Activated T-helper 1 cell treated with Interleukin-2 at 50 U/mL for 16 hours (primary cell): ENCODE results near the gene SAA1.
"Not testable (repeated sequence)": the region's sequence is repeated elsewhere in the genome, so short reads cannot be mapped to it uniquely, and the experiment has no call there.

Experiments
- DNase-seq: peaks from one replicate; pipeline ENCODE4 v3.0.0-alpha.2; 2020; ENCODE audit warnings: low read depth

Gene SAA1

DNA sequence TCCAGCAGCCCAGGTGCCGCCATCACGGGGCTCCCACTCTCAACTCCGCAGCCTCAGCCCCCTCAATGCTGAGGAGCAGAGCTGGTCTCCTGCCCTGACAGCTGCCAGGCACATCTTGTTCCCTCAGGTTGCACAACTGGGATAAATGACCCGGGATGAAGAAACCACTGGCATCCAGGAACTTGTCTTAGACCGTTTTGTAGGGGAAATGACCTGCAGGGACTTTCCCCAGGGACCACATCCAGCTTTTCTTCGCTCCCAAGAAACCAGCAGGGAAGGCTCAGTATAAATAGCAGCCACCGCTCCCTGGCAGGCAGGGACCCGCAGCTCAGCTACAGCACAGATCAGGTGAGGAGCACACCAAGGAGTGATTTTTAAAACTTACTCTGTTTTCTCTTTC, at the start of gene SAA1:
SAA1 (plus strand) TSS at position 316 of the 400 bp plus-strand sequence. CDS start 624 bp downstream, outside the sequence.
- no peak for DNase-seq

GRCh38 chr11:18221274-18221876, 44.7 kb upstream of the SAA1 start:
- DNase-seq: no peak

GRCh38 chr11:18222814-18223421, 43.1 kb upstream of the SAA1 start:
- DNase-seq: no peak

DNA sequence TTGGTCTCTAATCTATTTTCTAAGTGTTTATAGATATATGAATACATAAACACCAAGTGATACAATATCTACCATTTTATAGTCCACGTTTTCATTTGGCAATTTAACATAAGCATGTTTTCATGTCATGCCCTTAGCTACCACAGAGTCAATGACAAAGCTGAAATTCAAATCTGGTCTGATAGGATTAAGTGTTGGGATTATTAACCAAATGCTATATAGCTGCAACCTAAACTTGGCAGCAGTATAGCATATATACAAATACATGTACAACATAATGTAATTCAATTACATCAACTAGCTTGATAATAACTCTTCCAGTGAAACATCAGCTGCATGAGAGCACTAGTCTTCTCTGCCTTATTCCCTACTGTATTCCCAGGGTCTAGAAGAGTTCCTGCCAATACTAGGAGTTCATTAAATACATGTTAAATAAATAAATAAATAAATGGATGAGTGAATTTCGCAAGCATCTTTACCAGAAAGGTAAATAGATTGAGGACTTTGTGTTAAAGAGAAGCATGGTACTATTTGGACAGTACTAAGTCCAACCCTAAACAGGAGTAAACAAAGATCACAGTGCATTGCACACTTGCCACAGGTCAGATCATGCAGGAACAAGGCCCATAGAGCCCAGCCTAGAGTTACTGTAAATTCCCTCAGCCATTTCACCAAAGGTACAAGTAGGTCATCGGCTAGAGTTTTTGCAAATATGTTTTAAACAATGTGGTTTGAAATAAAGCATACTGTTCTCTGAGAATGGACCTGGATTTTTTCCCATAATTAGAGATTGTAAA, 42.3 kb upstream of the SAA1 start:
- no peak for DNase-seq

- DNase-seq: no peak
Measured at GRCh38 chr11:18225913-18226312, 40.2 kb upstream of the SAA1 start.

DNA sequence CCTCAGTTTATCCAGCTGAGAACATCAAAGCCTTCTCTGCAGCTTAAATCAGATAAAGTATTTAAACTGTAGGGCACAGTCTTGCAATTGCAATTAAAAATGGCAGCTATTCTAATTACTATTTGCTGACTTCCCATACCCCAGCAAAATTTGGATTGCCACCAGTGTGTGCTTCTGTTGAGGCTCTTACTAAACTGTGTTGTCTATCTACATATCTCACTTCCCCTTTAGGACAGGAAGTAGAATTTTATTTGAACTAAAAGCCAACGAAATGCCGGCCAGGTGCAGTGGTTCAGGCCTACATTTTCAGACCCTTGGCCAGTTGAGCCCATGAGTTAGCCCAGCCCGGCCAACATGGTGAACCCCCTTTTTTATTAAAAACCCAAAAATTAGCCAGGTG, 36.6 kb upstream of the SAA1 start:
- DNase-seq: no peak

DNA sequence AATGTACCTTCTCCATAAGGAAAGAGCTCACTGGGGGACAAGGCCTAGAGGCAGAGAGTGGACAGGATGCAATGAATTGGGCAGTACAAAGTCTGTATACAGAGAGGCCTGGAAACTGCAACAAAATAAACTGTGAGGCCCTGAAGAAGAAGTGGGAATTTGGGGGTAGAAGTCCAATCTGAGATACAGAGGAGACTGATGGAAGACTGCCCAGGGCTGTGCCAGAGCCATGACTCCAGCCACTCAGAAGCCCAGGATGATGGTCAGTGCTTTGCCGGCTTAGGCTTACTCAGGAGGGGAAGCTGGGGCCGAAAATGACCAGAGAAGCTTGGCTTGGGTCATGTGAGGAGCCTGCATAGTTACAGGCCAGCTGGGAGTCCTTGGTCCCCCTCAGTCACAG, 35.2 kb upstream of the SAA1 start:
- no peak for DNase-seq

DNA sequence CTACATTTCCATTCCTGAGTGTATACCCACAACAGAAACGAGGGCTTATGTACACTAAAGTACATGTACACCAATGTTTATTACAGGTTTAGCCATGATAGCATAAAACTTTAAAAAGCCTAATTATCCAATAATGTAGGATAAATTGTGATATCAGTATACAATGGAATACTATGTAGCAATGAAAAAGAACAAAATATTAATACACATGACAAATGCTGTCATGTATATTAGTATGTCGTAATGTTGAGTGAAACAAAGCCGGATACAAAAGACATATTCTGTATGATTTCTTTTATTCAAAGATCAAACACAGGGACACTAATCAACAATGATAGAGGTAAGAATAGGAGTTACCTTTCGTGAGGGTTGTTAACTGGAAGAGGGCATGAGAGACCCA, 32.2 kb upstream of the SAA1 start:
- DNase-seq: no peak

DNA sequence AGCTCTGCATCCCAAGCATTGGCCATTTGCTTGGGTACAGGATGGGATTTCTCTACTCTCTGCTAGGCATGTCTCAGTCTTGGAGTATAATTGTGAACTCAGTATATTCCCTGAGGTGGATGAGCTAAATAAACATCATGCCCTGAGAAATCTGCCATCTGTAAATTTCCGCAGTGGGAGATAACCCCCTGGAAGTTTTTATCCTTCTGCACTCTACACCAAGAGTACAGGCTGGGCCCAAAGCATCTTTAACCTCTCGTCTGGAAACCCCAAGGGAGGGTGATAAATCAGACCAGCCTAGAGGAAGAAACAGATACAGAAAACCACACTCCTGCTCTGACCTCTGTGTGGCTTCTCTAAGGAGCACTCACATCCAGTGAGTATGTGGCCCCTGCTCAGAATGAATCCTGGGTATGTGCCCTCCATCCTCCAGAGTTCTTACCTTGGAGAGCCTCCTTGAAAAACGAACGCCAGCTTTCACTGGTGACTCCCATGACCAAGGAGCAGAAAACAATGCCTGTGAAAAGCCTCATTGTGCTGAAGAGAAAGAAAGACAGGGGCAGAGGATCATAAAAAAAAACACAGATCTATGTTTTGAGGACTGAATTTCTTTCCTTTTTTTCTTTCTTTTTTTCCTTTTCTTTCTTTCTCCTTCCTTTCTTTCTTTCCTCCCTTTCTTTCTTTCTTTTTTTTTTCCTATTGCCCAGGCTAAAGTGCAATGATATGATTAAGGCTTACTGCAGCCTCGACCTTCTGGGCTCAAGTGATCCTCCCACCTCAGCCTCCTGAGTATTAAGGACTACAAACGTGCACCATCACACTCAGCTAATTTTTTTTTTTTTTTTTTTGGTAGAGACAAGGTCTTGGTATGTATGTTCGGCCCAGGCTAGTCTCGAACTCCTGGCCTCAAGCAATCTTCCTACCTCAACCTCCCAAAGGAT, 30.4 kb upstream of the SAA1 start:
- DNase-seq: no peak

DNA sequence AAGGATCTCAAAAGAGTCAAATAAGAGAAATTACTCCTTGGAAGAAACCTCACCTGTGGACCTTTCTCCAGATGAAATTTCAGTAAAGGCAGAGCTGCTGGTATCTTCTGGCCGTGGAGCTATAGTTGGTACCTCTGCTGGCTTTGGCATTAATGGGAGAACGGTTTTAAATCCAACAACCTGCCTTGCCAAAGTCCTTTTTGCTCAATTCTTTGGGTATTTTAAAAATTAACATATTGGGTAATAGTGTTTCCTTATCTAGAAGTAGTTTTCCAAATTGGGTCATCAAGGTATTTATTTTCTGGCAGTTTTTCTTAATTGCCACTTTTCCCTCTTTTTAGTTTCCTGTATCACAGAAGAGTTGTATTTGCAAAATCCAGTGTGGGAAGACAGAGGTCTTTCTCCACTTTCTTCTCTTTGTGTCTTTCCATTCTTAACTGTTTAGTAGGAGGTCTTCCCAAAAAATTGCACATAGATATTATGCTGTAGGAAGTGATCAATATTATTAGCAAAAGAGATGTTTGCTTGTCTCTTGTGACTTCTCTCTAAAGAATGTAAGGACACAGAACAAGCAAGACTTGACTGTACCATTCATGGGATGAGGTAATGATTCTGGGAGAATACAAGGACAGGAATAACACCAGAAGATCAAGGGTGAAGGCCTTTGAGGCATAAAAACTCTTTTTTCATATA, 29.3 kb upstream of the SAA1 start, which contains the start of gene SAA4:
SAA4 (minus strand) TSS at position 139 of the 693 bp plus-strand sequence. CDS start 876 bp downstream, outside the sequence.
- DNase-seq: no peak

GRCh38 chr11:18239655-18240054, 26.4 kb upstream of the SAA1 start:
- no peak for DNase-seq

- peak; percentile 31 for DNase-seq
Measured at GRCh38 chr11:18243783-18244362, 22.2 kb upstream of the SAA1 start.

DNA sequence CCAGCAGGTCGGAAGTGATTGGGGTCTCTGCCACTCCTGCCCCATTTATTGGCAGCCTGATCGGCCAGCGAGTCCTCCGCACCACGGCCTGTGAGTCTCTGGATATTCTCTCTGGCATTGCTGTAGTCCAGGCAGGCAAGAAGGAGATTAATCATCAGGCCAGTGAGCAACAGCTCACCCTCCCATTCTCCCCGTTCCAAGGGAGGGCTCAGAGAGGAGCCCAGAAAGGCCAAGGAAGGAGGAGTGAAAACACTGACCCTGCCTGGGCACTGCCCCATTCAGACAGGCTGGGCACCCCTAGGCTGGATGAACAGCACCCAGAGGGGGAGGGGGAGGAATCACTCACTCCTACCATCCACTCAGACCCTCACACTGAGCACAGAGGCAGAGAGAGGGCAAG, 20.7 kb upstream of the SAA1 start:
- DNase-seq: no peak

DNA sequence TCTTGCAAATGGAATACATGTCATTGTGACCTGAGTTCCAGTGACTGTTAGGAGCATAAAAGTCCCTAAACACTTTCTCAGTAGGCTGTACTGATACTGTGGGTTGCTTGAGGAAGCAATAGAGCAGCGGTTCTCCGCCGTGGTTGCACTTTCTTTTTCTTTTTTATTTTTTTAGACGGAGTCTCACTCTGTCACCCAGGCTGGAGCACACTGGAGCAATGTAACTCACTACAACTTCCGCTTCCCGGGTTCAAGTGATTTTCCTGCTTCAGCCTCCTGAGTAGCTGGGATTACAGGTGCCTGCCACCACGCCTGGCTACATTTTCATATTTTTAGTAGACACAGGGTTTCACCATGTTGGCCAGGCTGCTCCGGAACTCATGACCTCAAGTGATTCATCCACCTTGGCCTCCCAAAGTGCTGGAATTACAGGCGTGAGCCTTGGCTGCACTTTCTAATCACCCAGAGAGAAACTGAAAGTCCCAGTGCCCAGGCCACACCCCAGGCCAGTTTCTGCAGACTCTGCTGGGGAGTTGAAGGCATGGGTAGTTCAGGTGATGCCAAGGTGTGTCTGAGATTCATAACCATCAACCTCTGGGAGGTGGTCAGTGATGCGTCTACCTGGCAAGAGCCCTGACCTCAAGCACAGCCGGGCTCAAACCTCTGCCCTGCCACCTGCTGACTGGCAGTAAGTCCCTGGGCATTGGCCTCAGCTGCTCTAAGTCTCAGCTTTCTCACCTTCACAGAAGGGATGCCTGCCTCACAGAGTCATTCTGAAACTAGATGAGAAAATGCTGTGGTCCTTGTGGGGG, 19.5 kb upstream of the SAA1 start:
- DNase-seq: not testable (repeated sequence)

GRCh38 chr11:18247191-18247581, 18.9 kb upstream of the SAA1 start:
- DNase-seq: not testable (repeated sequence)

GRCh38 chr11:18248561-18248960, 17.5 kb upstream of the SAA1 start, which contains the start of gene SAA2:
Gene SAA2 (minus strand): TSS chr11:18248668. CDS start chr11:18248011, 657 bp downstream.
- DNase-seq: no peak

- no peak for DNase-seq
Measured at GRCh38 chr11:18253233-18253632, 12.8 kb upstream of the SAA1 start.

GRCh38 chr11:18253778-18254338, 12.2 kb upstream of the SAA1 start:
- DNase-seq: no peak

- no peak for DNase-seq
Measured at GRCh38 chr11:18254781-18255361, 11.2 kb upstream of the SAA1 start.
